Spinal cord (tissue), 10 donors: ENCODE measurements around the gene ACD. TPM values are rescaled to one million over a fixed set of nuclear protein-coding genes. Genes with fewer than 3 reads are reported as not detected.

Experiments
- DNase-seq, 6 donors: peaks; one replicate each; pipeline versions ENCODE4 v3.0.0 to v3.0.0-alpha.2; 2013 to 2015; ENCODE audit warnings: low spot score in 6 of 6, low read depth in 4 of 6
- H3K27ac ChIP-seq: one replicate; pipeline ENCODE4 v1.5.1; 2013; ENCODE audit warnings: low read depth, low read length, control low read depth
- H3K27me3 ChIP-seq: one replicate; pipeline ENCODE4 v1.6.1; 2013; ENCODE audit warnings: low read length; ENCODE audit not compliant: control insufficient read depth, insufficient read depth
- H3K36me3 ChIP-seq: one replicate; pipeline ENCODE4 v1.6.1; 2013; ENCODE audit warnings: low read length; ENCODE audit not compliant: control insufficient read depth, insufficient read depth
- H3K4me1 ChIP-seq: one replicate; pipeline ENCODE4 v1.6.1; 2013; ENCODE audit warnings: low read length; ENCODE audit not compliant: control insufficient read depth, insufficient read depth
- H3K4me3 ChIP-seq: one replicate; pipeline ENCODE4 v1.5.1; 2013; ENCODE audit warnings: low read depth, low read length, control low read depth
- H3K9me3 ChIP-seq: one replicate; pipeline ENCODE4 v1.6.1; 2013; ENCODE audit warnings: low read length; ENCODE audit not compliant: control insufficient read depth, insufficient read depth
- WGBS: methylation state at CpG from one replicate; pipeline ENCODE4 v1.1.5; 2013; ENCODE audit warnings: missing lambda C conversion rate; ENCODE audit not compliant: insufficient coverage; 5-methylcytosine and 5-hydroxymethylcytosine counted together
- polyA plus RNA-seq, 2 donors: library from polyadenylated mRNA; unstranded; fragments of 120-200 nt; gene quantifications; one replicate each; pipeline ENCODE4 v1.2.1, GENCODE V29; 2013; ENCODE audit not compliant: insufficient read length in 2 of 2
- total RNA-seq, 2 donors: library from RNA; depleted of rRNA in 1 of 2; stranded (reverse); fragments of 120-200 nt in 1 of 2; fragments of >200 nt in 1 of 2; gene quantifications; one replicate each; pipeline versions ENCODE4 v1.2.3 to v1.2.4, GENCODE V29; 2013 to 2014
- donor health status: healthy.

Gene ACD
- total and polyA plus RNA-seq, 4 donors = 15.8 to 49.3 (median 31.8) TPM

DNA sequence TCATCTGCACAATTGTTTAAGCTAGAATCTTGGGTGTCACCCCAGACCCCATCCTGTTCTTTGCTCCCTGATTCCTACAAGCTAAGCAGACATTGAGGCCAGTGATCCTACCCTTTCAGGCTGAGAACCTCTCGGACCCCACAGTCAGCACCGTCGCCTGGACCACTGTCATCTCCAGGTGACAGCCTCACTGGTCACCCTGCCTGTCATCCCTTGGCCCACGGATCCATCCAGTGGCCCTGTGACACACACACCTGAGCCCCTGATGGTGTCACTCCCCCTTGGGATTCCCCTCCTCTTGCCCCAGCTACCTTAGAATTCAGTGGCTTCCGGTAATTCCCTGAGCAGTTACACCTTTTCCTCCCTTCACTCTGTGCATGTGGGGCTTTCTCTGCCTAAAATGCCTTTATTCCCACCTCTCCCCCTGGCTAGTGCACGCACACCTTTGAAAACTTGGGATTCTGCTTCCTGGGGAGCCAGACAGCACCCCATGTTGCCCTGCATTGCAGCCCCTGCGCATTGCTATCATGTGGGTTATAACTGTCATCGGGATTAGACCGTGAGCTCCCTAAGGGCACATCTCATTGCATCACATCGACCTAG lies 9.5 kb upstream of the ACD start:
- H3K4me1 ChIP-seq = peaks cover 51% of the 10 kb centered on the region
- H3K36me3 ChIP-seq = peaks cover 21% of the 10 kb centered on the region
- H3K27me3 ChIP-seq = no peaks in the 10 kb centered on the region
- no peak overlapping the region for H3K27ac ChIP-seq
- no peaks in the 10 kb centered on the region for H3K9me3 ChIP-seq
- H3K4me3 ChIP-seq = no peak overlapping the region
- WGBS = 89% methylated on average over 10 of the region's 10 CpGs
- DNase-seq = no peak

GRCh38 chr16:67668495-67669157 lies 8.6 kb upstream of the ACD start:
- WGBS = 89% methylated on average over 6 of the region's 6 CpGs
- H3K4me1 ChIP-seq = peaks cover 50% of the 10 kb centered on the region
- no peak for DNase-seq
- H3K27me3 ChIP-seq = no peaks in the 10 kb centered on the region
- no peaks in the 10 kb centered on the region for H3K9me3 ChIP-seq
- H3K4me3 ChIP-seq = no peak overlapping the region
- no peak overlapping the region for H3K27ac ChIP-seq
- H3K36me3 ChIP-seq = peaks cover 23% of the 10 kb centered on the region

GRCh38 chr16:67667817-67668494 lies 7.9 kb upstream of the ACD start:
- 27% methylated on average over 18 of the region's 18 CpGs for WGBS
- no peaks in the 10 kb centered on the region for H3K27me3 ChIP-seq
- peak overlapping the region; percentile 62 for H3K4me3 ChIP-seq
- peaks cover 50% of the 10 kb centered on the region for H3K4me1 ChIP-seq
- H3K27ac ChIP-seq = peak overlapping the region; percentile 88
- DNase-seq = peak; percentile 52 to 96 (median 79)
- H3K36me3 ChIP-seq = peaks cover 28% of the 10 kb centered on the region
- no peaks in the 10 kb centered on the region for H3K9me3 ChIP-seq

DNA sequence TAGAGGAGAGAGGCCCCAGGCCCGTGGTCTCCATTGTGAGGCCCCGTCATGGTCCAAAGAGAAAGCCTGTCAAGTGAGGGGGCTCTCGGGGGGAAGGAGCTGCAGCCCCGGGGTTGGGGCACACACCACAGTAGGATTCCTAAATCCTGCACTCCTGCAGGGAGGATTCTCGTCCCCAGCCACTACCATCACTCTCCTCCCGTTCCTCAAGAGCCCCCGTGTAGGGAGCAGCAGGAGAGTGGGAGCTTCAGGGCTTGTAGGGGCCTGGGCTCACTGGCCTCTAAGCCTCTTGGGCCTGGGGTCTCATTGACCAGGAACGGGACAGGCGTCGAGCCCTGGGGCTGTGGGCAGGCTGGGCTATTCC lies 7.4 kb upstream of the ACD start:
- DNase-seq = no peak
- WGBS = 21% methylated on average over 7 of the region's 10 CpGs

DNA sequence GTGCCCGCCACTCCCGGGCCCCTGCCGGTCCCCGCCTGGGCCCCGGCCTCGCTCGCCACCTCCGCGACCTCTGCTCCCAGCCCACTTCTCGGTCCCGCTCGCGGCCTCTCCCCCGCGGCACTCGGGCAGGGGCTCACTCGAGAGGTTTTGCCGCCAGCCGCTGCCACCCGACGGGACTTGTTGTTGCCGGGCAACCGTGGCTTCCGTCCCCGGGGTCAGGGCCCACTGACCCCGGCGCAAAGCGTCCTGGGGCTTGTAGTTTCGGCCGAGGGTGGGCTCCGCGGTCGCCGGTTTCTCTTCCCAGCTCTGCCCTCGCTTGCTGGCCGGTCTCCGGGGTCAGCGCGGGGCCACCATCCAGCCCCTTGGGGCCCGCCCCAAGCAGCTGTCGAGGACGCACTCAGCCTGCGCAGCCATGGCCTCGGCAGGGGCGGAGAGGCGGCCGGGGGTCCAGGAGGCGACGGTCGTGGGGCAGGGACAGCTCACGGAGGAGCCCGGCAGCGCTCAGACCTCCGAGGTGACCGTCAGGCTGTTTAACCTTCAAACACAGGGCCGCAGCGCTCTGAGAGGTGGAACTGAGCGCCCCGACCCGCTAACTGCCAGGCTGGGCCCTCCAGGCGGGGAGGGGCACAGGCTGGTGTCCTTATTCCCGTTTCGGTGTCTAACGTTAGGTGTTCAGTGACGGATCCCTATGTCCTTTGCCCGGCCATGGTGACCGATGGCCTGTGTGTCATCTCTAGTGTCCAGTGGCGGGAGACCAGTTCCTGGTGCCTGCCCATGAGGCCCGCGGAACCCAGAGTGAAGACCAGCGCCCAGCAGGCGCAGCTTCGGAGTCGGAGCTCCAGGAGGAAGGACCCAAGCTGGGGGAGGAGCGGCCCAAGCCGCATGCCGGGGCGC lies 6.7 kb upstream of the ACD start, which contains the start of the genes C16orf86 and ENKD1:
Gene C16orf86 (plus strand): TSS at position 256 of the 894 bp plus-strand sequence. CDS start 157 bp downstream, at position 413.
Gene ENKD1 (minus strand): TSS at position 192 of the 894 bp plus-strand sequence. CDS start 308 bp downstream, outside the sequence.
- 5% methylated on average over 78 of the region's 78 CpGs for WGBS
- Histone ChIP-seq H3K36me3 (peaks cover 34% of the 10 kb centered on the region), H3K9me3 (no peaks in the 10 kb centered on the region), H3K4me3 (peak within 1 kb of the TSS; percentile 62), H3K27me3 (no peaks in the 10 kb centered on the region), H3K27ac (peak within 1 kb of the TSS; percentile 88), H3K4me1 (peaks cover 55% of the 10 kb centered on the region)
- DNase-seq = peak in 5 of 6 donors; percentile 55 to 93 (median 74)

More for the DNA sequence above, 7.4 kb upstream of the ACD start:
- peak overlapping the region; percentile 88 for H3K27ac ChIP-seq
- peaks cover 49% of the 10 kb centered on the region for H3K4me1 ChIP-seq
- H3K27me3 ChIP-seq = no peaks in the 10 kb centered on the region
- no peaks in the 10 kb centered on the region for H3K9me3 ChIP-seq
- peak overlapping the region; percentile 62 for H3K4me3 ChIP-seq
- H3K36me3 ChIP-seq = peaks cover 30% of the 10 kb centered on the region

GRCh38 chr16:67666032-67666551 lies 6.0 kb upstream of the ACD start:
- WGBS = under 1% methylated on average over 43 of the region's 46 CpGs

DNA sequence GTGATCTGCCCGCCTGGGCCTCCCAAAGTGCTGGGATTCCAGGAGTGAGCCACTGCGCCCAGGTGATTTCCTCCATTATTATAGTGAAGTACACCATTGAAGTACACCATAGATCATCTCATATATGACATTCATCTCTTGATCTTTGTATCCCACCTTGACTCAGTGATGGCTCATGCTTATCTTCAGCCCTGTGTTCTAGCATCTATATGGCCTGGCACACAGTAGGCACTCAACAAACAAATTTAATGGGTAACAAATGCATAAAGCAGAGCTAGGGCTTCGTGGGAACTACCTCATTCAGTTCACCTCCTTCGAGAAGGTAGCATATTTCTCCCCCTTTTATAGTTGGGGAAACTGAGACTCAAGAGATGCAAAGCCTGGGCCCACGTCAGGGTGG lies 5.5 kb upstream of the ACD start:
- H3K27ac ChIP-seq = no peak overlapping the region
- H3K4me1 ChIP-seq = peaks cover 65% of the 10 kb centered on the region
- peaks cover 39% of the 10 kb centered on the region for H3K36me3 ChIP-seq
- no peaks in the 10 kb centered on the region for H3K27me3 ChIP-seq
- DNase-seq = no peak
- WGBS = 67% methylated on average over 3 of the region's 5 CpGs
- no peaks in the 10 kb centered on the region for H3K9me3 ChIP-seq
- peak overlapping the region; percentile 62 for H3K4me3 ChIP-seq

More at GRCh38 chr16:67666032-67666551, 6.0 kb upstream of the ACD start:
- H3K9me3 ChIP-seq = no peaks in the 10 kb centered on the region
- peaks cover 39% of the 10 kb centered on the region for H3K36me3 ChIP-seq
- no peaks in the 10 kb centered on the region for H3K27me3 ChIP-seq
- H3K27ac ChIP-seq = no peak overlapping the region
- H3K4me3 ChIP-seq = peak overlapping the region; percentile 62
- no peak for DNase-seq
- H3K4me1 ChIP-seq = peaks cover 63% of the 10 kb centered on the region

DNA sequence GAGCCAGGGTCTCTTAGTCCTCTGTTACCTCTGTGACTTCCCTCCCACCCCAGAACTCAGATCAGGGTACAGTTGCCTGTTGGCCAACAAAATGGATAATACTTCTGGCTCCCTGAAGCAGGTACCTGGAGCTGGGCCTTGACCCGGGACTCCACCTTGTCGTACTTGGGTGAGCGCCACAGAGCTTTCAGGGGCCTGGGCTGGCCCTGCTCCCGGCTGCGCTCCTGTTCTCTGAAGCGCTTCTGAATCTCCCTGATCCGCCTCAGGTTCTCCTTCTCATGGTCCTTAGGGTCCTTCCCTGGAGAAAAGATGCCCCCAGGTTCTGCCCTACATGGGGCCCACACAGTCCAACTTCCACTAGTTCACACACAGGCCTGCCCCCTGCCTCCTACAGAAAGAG lies 4.8 kb upstream of the ACD start:
- 99% methylated on average over 7 of the region's 7 CpGs for WGBS
- no peak for DNase-seq
- H3K9me3 ChIP-seq = no peaks in the 10 kb centered on the region
- H3K27ac ChIP-seq = no peak overlapping the region
- no peaks in the 10 kb centered on the region for H3K27me3 ChIP-seq
- H3K36me3 ChIP-seq = peaks cover 39% of the 10 kb centered on the region
- H3K4me3 ChIP-seq = no peak overlapping the region
- H3K4me1 ChIP-seq = peaks cover 69% of the 10 kb centered on the region

- Histone ChIP-seq H3K27me3 (no peaks in the 10 kb centered on the region), H3K36me3 (peaks cover 42% of the 10 kb centered on the region), H3K4me1 (peaks cover 75% of the 10 kb centered on the region), H3K4me3 (no peak overlapping the region), H3K9me3 (no peaks in the 10 kb centered on the region), H3K27ac (no peak overlapping the region)
- 86% methylated on average over 4 of the region's 4 CpGs for WGBS
- DNase-seq = no peak
These were observed 4.2 kb upstream of the ACD start for GRCh38 chr16:67664258-67664657.
